Muscle layer of colon (tissue), 2 donors: Measurements from ENCODE around the gene GLIS1.

Experiments
- H3K27ac ChIP-seq: one replicate; pipeline ENCODE4 v1.7.0; 2013; ENCODE audit warnings: low read depth, mild to moderate bottlenecking, low read length, moderate library complexity
- H3K27me3 ChIP-seq, 2 donors: one replicate each; pipeline ENCODE4 v1.7.0; 2013; ENCODE audit warnings: low read length in 2 of 2, mild to moderate bottlenecking in 2 of 2; ENCODE audit not compliant: insufficient read depth in 2 of 2, control insufficient read depth in 1 of 2
- H3K36me3 ChIP-seq: one replicate; pipeline ENCODE4 v1.7.0; 2013; ENCODE audit warnings: mild to moderate bottlenecking, low read length; ENCODE audit not compliant: insufficient read depth
- H3K4me1 ChIP-seq: one replicate; pipeline ENCODE4 v1.7.0; 2013; ENCODE audit warnings: mild to moderate bottlenecking, low read length; ENCODE audit not compliant: insufficient read depth
- H3K4me3 ChIP-seq, 2 donors: one replicate each; pipeline ENCODE4 v1.7.0; 2013; ENCODE audit warnings: low read length in 2 of 2, low read depth in 1 of 2, mild to moderate bottlenecking in 1 of 2, moderate library complexity in 1 of 2
- H3K9ac ChIP-seq: one replicate; pipeline ENCODE4 v1.7.0; 2013; ENCODE audit warnings: low read length
- H3K9me3 ChIP-seq: one replicate; pipeline ENCODE4 v1.7.0; 2013; ENCODE audit warnings: mild to moderate bottlenecking, low read length
- donor health status: abdominal sarcoma.
- donor health status: Adenocarcinoma of cecum.

Gene GLIS1

GRCh38 chr1:53639251-53639763, 99.7 kb downstream of the GLIS1 start:
- H3K9ac ChIP-seq: no peak overlapping the region
- peaks cover 18% of the 10 kb centered on the region for H3K4me1 ChIP-seq
- no peaks in the 10 kb centered on the region for H3K27me3 ChIP-seq
- H3K36me3 ChIP-seq: no peaks in the 10 kb centered on the region
- no peak overlapping the region for H3K4me3 ChIP-seq
- no peak overlapping the region for H3K27ac ChIP-seq
- no peaks in the 10 kb centered on the region for H3K9me3 ChIP-seq

- Histone ChIP-seq H3K27me3 (no peaks in the 10 kb centered on the region), H3K9ac (no peak overlapping the region), H3K27ac (no peak overlapping the region), H3K4me1 (peaks cover 11% of the 10 kb centered on the region), H3K9me3 (no peaks in the 10 kb centered on the region), H3K36me3 (no peaks in the 10 kb centered on the region), H3K4me3 (no peak overlapping the region)
Measured at GRCh38 chr1:53638360-53639035, 100.5 kb downstream of the GLIS1 start.

GRCh38 chr1:53637511-53638359, 101.2 kb downstream of the GLIS1 start:
- Histone ChIP-seq H3K27ac (no peak overlapping the region), H3K4me3 (no peak overlapping the region), H3K4me1 (peaks cover 3% of the 10 kb centered on the region), H3K9ac (no peak overlapping the region), H3K36me3 (no peaks in the 10 kb centered on the region), H3K9me3 (no peaks in the 10 kb centered on the region), H3K27me3 (no peaks in the 10 kb centered on the region)

- Histone ChIP-seq H3K4me1 (no peaks in the 10 kb centered on the region), H3K4me3 (no peak overlapping the region), H3K36me3 (no peaks in the 10 kb centered on the region), H3K27ac (no peak overlapping the region), H3K9ac (no peak overlapping the region), H3K9me3 (no peaks in the 10 kb centered on the region), H3K27me3 (no peaks in the 10 kb centered on the region)
Measured at GRCh38 chr1:53636621-53637171, 102.3 kb downstream of the GLIS1 start.

GRCh38 chr1:53634571-53634979, 104.4 kb downstream of the GLIS1 start:
- Histone ChIP-seq H3K9me3 (no peaks in the 10 kb centered on the region), H3K9ac (no peak overlapping the region)

GRCh38 chr1:53633073-53633704, 105.8 kb downstream of the GLIS1 start:
- Histone ChIP-seq H3K9me3 (no peaks in the 10 kb centered on the region), H3K9ac (no peak overlapping the region), H3K27me3 (no peaks in the 10 kb centered on the region), H3K4me3 (no peak overlapping the region), H3K36me3 (no peaks in the 10 kb centered on the region), H3K27ac (no peak overlapping the region), H3K4me1 (no peaks in the 10 kb centered on the region)

More at GRCh38 chr1:53634571-53634979, 104.4 kb downstream of the GLIS1 start:
- Histone ChIP-seq H3K36me3 (no peaks in the 10 kb centered on the region), H3K27ac (no peak overlapping the region), H3K4me3 (no peak overlapping the region), H3K4me1 (no peaks in the 10 kb centered on the region), H3K27me3 (no peaks in the 10 kb centered on the region)

GRCh38 chr1:53631622-53632310, 107.2 kb downstream of the GLIS1 start:
- no peaks in the 10 kb centered on the region for H3K27me3 ChIP-seq
- H3K9ac ChIP-seq: no peak overlapping the region
- H3K4me3 ChIP-seq: no peak overlapping the region
- no peak overlapping the region for H3K27ac ChIP-seq
- H3K36me3 ChIP-seq: no peaks in the 10 kb centered on the region
- H3K9me3 ChIP-seq: no peaks in the 10 kb centered on the region
- no peaks in the 10 kb centered on the region for H3K4me1 ChIP-seq

GRCh38 chr1:53629101-53629691, 109.8 kb downstream of the GLIS1 start:
- Histone ChIP-seq H3K9ac (no peak overlapping the region), H3K36me3 (no peaks in the 10 kb centered on the region), H3K27ac (no peak overlapping the region), H3K4me3 (no peak overlapping the region), H3K27me3 (no peaks in the 10 kb centered on the region), H3K9me3 (no peaks in the 10 kb centered on the region), H3K4me1 (no peaks in the 10 kb centered on the region)

- Histone ChIP-seq H3K4me3 (no peak overlapping the region), H3K27me3 (no peaks in the 10 kb centered on the region), H3K9me3 (no peaks in the 10 kb centered on the region), H3K4me1 (no peaks in the 10 kb centered on the region), H3K27ac (no peak overlapping the region), H3K9ac (no peak overlapping the region), H3K36me3 (no peaks in the 10 kb centered on the region)
Measured at GRCh38 chr1:53628286-53628955, 110.5 kb downstream of the GLIS1 start.

- Histone ChIP-seq H3K36me3 (no peaks in the 10 kb centered on the region), H3K27ac (no peak overlapping the region), H3K4me1 (no peaks in the 10 kb centered on the region), H3K9me3 (no peaks in the 10 kb centered on the region), H3K27me3 (no peaks in the 10 kb centered on the region), H3K9ac (no peak overlapping the region), H3K4me3 (no peak overlapping the region)
Measured at GRCh38 chr1:53627666-53628065, 111.3 kb downstream of the GLIS1 start.
